GM18873 (cell line): Measurements from ENCODE around the gene UBTD1.

Experiments
- ATAC-seq: cut with Tn5 transposase; IDR thresholded peaks from one replicate; pipeline ENCODE4 v1.9.1; 2021; ENCODE audit warnings: mild to moderate bottlenecking, moderate library complexity, moderate number of reproducible peaks; ENCODE audit not compliant: unreplicated experiment, low FRiP score

UBTD1 gene

DNA sequence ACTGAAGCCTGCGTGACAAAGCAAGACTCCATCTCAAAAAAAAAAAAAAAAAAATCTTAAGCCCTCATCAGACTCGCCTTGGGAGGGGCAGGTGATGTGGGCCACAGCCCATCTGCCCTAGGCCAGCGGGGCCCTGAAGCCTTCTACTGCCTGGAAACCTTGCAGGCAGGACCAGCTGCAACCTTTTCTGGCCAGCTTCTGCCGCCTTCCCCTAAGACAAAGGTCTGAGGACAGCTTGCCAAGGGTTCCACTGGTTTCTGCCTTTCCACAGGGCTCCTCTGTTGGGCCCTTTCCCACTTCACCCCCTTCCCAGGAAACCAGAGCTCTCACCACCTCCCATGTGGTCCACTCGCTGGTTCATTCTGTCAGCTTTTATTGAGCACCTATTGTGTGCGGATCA, 35.2 kb downstream of the UBTD1 start:
- no peak for ATAC-seq

DNA sequence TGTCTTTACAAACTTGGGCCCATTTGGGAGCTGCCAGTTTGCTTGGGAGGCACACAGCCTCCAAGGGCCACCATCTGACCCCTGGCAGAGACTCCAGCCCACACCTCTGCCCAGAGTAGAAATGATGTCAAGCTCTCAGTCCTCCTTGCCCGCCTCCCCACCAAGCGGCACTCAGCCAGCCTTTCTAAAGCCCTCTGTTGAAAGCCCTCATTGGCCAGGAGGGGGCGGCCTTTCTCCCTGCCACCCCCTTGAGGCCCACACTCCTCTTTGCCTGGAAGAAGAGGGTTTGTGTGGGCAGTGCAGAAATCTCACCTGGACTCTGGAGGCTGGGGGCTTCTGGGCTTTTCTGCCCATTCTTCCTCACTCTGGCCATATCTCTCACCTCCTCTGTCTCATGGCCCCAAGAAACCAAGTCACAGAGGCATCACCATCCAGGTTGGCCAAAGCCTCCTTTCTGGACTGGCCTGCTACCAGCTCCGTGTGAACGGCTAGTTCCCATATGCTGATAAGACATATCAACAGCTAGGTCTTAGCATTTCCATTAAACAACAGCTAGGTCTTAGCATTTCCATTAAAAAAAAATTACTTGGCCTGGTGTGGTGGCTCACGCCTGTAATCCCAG, 36.1 kb downstream of the UBTD1 start:
- ATAC-seq, result no peak

DNA sequence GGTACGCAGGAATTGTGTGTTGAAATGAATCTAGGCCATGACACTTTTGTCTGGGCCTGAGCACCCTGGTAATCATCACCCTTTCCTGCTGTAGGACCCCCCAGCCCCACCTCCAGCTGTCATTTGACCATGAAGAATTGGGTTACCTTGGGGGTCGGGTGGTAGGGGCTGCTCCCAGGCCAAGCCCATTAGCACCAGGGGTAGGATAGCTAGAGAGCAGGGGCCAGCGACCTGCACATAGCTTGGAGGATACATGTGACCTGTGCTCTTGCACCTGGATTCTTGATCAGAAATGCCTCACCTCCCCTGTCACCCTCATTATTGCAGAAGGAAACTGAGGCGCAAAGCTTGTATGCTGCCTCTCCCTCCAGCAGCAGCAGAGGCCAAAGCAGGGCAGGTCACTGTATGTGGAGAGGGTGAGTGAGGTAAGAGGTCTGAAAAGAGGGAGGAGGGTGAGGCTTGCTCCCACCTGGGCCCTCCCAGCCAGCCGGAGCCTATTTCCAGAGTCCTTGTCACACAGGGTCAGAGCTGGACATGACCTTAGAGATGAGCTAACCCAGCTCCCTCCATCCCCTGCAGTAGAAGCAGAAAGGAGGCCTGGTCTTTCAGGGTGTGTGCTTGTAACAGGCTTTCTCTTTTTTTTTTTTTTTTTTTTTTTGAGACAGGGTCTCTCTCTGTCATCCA, 38.6 kb downstream of the UBTD1 start:
- no peak for ATAC-seq

- no peak for ATAC-seq
Measured at GRCh38 chr10:97538411-97538810, 39.7 kb downstream of the UBTD1 start.

- ATAC-seq, result no peak
Measured at GRCh38 chr10:97538839-97539238, 40.1 kb downstream of the UBTD1 start.

DNA sequence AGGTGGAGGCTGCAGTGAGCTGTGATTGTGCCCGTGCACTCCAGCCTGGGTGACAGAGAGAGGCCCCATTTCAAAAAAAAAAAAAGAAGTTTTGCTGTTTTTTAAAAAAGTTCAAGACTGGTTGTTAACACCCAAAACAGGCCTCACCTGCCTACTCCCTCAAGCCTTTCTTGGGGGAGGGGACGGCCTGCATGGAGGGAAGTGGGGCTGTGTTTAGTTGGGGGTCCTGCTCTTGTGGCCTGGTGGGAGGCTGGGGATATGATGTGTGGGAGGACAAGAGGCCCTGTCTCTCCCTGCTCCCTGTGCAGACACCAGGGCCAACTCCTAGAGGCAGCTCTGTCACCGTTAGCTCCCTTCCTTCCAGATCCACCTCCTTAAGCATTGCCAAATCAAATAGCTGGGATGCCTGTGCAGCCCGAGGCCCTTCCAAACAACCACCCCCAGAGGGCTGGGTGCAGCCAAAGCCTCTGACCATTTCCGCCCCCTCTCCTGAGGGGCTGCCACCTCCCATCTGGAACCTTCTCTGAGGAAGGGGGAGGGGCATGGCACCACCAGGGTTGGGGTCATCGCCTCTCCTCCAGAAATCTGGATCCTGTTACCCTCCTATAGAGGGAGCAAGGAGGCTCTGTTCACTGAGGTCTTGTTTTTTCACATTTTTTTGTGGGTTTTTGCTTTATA, 40.9 kb downstream of the UBTD1 start:
- ATAC-seq, result no peak

DNA sequence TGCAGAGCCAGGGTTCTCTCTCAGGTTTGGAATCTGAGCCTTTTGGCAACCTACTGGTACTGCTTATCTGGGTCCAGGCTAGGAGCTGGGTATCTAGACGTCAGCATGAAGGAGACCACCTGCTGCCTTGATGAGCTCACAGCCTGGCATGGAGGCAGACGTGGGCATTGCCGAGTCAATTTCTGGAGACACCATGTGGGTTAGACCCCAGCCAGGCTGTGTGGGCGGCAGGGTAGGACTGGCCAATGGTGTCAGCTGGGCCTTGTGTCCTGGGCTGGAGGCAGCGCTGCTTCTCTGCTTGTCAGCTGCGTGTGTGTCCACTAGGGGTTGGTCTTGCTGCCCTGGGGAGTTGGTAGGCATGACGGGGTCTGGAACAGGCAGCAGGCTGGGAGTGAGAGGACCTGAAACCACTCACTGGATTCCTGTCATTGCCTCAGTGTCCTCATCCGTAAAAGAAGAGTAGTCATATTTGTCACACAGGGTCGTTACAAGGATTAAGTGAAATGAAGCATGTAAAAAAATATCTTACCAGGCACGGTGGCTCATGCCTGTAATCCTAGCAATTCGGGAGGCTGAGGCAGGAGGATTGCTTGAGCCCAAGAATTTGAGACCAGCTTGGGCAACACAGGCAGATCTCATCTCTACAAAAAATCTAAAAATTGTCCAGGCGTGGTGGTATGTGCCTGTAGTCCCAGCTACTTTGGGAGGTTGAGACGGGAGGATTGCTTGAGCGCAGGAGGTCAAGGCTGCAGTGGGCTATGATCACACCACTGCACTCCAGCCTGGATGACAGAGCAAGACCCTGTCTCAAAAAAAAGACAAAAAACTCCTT, 42.2 kb downstream of the UBTD1 start:
- no peak for ATAC-seq

- ATAC-seq, result no peak
Measured at GRCh38 chr10:97542169-97543024, 43.7 kb downstream of the UBTD1 start.

DNA sequence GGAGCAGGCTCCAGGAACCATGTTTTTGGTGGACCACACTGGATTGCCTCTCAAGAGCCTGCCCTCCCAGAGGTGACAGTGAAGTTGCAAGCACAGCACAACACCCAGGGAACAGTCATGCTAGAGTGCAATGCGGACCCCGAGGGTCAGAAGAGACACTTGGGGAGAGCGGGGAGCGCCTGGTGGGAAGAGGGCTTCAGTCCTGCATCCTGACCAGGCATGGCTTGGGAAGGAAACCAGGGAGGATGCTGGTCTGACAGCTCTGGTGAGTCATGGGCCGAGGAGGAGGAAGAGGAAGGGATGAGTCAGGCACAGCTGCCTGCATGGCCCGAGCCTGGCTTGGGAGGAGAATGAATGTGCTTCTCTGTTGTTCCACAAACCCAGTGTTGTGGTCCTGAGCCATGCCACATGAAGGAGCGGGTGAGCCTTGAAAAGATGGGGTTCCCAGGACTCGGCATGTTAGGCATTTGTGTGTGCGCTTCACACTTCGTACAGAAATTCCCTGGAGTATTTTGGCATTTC, 44.4 kb downstream of the UBTD1 start:
- ATAC-seq, result no peak

- no peak for ATAC-seq
Measured at GRCh38 chr10:97546456-97547270, 47.9 kb downstream of the UBTD1 start.

DNA sequence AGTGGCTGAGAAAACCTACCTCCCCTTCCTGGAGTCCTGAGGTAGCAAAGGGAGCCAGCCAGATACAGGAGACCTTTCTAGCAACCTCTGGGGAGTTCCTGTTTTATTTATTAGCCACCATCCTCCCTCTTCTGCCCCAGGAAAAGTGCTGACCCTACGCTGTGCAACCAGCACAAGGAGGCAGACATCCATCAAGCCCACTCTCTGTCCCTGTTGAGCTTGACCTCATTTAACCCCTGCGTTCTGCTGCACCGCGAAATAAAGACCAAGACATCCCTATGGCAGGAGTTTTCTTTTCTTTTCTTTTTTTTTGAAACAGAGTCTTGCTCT, 48.5 kb downstream of the UBTD1 start:
- no peak for ATAC-seq

DNA sequence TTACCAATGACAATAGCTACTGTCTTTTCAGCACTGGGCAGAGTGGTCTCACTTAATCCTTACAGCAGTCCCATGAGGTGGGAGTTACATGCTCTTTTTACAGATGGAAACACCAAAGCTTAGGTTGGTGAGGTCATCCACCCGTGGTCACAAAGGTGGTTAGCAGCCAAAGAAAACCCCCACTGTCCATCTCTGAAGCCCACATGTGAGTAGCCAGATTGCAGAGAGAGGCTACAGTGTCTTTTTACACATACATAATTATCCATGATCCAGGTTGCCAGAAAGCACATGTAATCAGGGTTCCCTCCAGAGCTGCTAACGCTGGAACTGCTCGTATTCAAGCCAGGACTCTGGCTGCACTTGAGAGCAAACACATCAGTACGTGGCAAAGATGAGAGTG, 49.2 kb downstream of the UBTD1 start:
- no peak for ATAC-seq

- no peak for ATAC-seq
Measured at GRCh38 chr10:97548828-97549455, 50.2 kb downstream of the UBTD1 start.

- no peak for ATAC-seq
Measured at GRCh38 chr10:97549587-97550322, 51.0 kb downstream of the UBTD1 start.

- no peak for ATAC-seq
Measured at GRCh38 chr10:97550336-97551149, 51.8 kb downstream of the UBTD1 start.

DNA sequence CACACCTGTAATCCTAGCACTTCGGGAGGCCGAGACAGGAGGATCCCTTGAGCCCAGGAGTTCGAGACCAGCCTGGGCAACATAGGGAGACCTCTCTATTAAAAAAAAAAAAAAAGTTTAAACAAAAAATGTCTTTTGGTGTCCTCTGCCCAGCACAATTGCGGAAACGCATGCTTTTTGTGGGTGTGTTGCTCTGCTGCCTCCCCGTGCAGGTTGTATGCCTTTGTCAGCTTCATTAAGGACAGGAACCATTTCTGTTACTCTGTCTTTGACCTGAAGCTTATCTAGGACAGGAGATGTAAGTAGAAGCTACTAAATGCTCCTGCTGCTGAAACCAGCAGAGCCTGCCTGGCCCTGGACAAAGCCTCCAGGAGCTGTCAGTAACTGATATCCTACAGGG, 52.5 kb downstream of the UBTD1 start:
- no peak for ATAC-seq

GRCh38 chr10:97553575-97554031, 54.9 kb downstream of the UBTD1 start:
- no peak for ATAC-seq
